Stimulated activated naive CD8-positive, alpha-beta T cell treated with anti-CD3 and anti-CD28 coated beads, Interleukin-15, Interleukin-2, amounts not matched to agents 100 U/mL and 50 U/mL, for 24 hours (primary cell): ENCODE results near the gene HBA1.
"Not testable (repeated sequence)": the region's sequence is repeated elsewhere in the genome, so short reads cannot be mapped to it uniquely, and the experiment has no call there.

Experiments used
- ATAC-seq: fragments of 150-1000 bp; cut with Tn5 transposase; one replicate; pipeline ENCODE4 v1.10.0; 2021
- DNase-seq: peaks from one replicate; pipeline ENCODE4 v3.0.0; 2021

The HBA1 gene

DNA sequence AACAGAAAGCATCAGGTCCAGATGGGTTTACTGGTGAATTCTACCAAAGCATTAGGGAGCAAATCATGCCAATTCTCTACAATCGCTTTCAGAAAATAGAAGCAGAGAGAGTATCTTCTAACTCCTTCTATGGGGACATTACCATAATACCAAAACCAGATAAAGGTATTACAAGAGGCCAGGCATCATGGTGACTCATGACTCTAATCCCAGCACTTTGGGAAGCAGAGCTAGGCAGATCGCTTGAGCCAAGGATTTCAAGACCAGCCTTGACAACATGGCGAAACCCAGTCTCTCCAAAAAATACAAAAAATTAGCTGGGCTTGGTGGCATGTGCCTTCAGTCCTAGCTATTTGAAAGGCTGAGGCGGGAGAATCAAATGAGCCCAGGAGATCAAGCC, 26.8 kb downstream of the HBA1 start:
- DNase-seq (no peak), ATAC-seq (no peak)

DNA sequence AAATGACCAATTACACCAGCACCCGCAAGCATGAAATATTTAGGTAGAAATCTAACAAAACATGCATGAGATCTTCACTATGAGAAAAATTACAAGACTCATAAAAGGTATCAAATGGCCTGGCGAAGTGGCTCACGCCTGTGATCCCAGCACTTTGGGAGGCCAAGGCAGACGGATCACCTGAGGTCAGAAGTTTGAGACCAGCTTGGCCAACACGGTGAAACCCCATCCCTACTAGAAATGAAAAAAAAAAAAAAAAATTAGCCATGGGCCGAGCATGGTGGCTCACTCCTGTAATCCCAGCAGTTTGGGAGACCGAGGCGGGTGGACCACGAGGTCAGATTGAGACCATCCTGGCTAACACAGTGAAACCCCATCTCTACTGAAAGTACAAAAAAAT, 27.6 kb downstream of the HBA1 start:
- DNase-seq, ATAC-seq: not testable (repeated sequence)

GRCh38 chr16:209359-209758, 32.9 kb downstream of the HBA1 start:
- not testable (repeated sequence) for DNase-seq, ATAC-seq

GRCh38 chr16:211631-212180, 35.2 kb downstream of the HBA1 start:
- DNase-seq, ATAC-seq: not testable (repeated sequence)

DNA sequence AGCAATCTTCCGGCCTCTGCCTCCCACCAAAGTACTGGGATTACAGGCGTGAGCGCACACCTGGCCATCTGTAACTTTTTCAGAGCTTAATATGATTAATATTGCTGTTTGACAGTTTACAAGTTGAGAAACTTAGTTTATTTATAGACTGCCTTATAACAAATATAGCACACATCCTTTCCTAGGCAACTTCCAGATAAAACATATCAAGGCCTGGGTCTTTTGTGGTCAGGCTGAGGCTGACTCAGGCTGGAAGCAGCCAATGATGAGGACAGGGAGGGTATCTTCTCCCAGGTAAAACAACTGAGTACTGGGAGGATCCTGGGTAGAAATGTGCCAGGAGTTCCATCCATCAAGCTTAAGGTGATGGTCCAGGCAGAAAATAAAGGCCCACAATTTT, 36.5 kb downstream of the HBA1 start:
- ATAC-seq, result no peak
- no peak for DNase-seq

- no peak for DNase-seq
- ATAC-seq, result no peak
Observed at GRCh38 chr16:220021-220420, 43.5 kb downstream of the HBA1 start.
